GM19467 (cell line): ENCODE results near the gene ACRV1.

Source experiments
- ATAC-seq: cut with Tn5 transposase; IDR thresholded peaks from one replicate; pipeline ENCODE4 v1.9.1; 2021; ENCODE audit warnings: mild to moderate bottlenecking, moderate library complexity; ENCODE audit not compliant: unreplicated experiment

The ACRV1 gene

DNA sequence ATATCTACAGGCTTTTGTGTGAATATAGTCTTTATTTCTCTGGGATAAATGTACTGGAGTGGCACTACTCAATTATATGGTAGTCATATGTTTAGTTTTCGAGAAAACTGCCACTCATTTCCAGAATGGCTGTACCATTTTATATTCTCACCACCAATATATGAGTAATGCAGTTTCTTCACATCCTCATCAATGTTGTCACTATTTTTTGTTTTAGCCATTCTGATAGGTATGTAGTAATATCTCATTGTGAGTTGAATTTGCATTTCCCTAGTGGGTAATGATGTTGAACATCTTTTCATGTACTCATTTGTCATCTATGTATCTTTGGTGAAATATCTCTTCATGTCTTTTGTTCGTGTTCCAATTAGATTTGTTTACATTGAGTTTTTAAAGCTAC is 18.0 kb downstream of the ACRV1 start:
- ATAC-seq = no peak

DNA sequence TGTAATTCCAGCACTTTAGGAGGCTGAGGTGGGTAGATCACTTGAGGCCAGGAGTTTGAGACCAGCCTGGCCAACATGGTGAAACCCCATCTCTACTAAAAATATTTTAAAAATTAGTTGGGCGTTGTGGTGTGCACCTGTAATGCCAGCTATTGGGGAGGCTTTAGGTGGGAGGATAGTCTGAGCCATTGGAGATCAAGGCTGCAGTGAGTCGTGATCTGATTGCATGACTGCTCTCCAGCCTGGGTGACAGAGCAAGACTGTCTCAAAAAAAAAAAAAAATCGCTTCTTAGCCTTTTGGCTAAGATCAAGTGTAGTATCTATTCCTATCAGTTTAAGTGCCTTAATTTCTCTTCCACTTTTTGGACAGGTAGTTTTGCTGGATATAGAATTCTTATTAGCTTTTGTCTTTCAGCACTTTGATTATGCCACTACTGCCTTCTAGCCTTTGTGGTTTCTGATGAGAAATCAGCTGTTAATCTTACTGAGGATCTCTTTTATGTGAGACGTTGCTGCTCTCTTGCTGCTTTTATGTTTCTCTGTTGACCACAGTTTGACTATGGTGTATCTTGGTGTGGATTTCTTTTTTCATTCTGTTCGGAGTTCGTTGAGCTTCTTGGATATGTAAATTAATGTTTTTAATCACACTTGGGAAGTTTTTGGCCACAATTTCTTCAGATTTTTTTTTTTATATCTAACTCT is 31.0 kb downstream of the ACRV1 start:
- no peak for ATAC-seq

DNA sequence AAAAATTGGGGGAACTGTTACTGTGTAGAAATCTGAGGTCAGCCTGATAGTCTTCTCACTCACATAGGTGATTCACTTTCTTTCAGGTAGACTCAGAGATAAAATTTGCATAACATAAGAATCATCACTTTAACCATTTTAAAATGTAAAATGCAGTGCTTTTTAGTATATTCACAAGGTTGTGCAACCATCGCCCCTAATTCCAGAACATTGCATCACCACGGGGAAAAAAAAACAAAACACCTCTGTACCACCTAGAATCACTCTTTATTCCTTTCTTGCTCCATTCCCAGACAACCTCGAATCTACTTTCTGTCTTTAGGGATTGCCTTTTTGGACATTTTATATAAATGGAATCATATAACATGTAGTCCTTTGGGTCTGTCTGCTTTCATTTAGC is 34.8 kb downstream of the ACRV1 start:
- ATAC-seq = no peak

DNA sequence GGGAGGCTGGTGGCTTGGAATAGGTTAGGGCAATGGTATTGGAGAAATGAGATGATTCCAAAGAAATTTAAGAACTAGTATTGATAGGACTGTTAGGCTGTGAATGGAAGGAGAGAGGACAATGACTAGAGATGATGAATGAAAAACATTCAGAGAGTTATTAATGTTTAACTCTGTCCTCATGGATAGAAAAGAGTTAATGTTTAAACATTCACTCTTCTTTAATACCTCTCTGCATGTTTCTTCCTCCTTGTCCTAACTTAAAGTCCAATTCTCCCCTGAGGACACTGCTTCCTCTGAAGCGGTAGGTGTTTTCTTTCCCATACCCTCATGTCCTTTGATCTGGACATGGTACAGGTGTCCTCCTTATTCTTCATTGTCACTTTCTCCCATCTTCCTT is 42.3 kb downstream of the ACRV1 start:
- no peak for ATAC-seq

DNA sequence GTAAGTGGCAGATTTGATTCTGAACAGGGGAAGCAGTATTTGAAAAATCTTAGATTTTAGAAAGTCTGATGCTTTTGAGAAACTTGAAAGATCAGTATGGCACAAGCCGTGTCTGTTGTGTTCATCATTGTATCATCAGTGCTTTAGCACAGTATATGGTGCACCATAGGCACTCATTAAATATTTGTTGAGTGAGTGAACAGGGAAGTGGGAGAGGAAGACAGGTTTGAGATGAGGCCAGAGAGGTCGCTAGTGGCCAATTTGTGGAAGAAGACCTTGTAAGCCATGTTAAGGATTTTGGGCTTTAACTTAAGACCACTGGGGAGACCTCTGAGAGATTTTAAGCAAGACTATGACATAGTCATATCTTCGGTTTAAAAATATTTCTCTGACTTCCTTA is 42.8 kb downstream of the ACRV1 start:
- no peak for ATAC-seq

- no peak for ATAC-seq
Observed at GRCh38 chr11:125627236-125627910, 53.3 kb downstream of the ACRV1 start.

DNA sequence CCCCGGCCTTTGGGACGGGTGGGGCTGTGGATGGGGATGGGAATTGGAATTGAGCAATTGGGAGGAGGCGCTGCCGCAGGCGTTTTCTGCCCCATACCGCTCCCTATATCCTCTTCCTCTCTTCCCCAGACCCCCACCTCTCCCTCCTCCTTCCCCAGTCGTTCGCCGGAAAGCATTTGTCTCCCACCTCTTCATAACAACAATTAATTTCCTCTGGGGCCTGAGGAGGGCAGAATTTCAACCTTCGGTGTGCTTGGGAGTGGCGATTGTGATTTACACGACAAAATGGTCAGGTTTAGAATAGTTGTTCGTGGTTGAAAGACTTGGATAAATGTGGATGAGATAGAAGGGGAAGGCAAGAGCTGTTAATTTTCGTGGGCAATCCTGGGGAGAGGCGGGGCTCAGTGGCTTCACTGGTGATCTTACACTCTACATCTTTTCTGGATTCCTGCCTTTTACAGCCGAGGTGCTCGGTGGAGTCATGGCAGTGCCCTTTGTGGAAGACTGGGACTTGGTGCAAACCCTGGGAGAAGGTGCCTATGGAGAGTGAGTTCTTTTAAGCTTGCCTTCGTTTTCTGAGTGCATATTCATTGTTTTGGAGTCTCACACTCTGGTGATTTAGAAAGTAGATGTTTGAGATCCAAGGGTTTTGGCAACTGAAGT is 54.2 kb downstream of the ACRV1 start:
- ATAC-seq = peak; percentile 35

- peak; percentile 83 for ATAC-seq
Observed at GRCh38 chr11:125625630-125626287, 54.9 kb downstream of the ACRV1 start.

DNA sequence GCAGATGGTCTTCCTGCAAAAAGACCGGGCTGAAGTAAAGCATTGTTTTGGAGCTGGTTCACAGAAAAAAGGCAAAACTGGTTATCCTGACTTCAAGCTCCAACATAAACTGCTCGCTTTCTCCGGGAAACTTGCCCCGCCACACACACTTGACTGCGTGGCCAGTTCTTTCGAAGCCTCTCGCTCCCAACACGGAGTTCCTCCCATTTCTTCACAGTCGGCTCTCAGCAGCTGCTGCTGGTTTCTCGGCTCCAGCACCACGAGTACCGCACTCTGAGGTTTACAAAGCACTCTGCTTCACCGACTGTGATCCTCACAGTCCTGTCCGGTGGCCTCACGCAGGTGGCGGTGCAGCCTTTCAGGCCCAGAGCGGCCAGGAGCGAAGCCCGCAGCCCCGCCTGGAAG is 55.4 kb downstream of the ACRV1 start:
- ATAC-seq = no peak

DNA sequence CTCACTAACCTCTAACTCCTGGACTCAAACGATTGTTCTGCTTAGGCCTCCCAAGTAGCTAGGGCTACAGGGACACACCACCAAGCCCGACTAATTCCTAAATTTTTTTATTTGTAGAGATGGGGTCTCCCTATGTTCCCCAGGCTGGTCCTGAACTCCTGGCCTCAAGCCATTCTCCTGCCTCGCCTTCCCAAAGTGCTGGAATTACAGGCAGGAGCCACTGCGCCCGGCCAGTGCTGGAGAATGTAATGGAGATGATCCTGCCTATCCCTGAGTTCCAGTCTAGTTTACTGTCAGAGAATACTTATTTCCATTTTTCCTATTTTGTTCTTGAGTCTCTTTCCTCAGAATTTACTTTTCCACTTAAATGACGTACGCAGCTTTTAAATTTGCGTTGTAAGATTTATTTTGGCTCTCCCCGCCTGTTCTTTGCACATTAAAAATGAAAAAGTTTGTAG is 55.9 kb downstream of the ACRV1 start, which contains the start of gene CHEK1:
TSS of gene CHEK1 (plus strand) at position 408 of the 458 bp plus-strand sequence. CDS start 1,606 bp downstream, outside the sequence.
- ATAC-seq = no peak

DNA sequence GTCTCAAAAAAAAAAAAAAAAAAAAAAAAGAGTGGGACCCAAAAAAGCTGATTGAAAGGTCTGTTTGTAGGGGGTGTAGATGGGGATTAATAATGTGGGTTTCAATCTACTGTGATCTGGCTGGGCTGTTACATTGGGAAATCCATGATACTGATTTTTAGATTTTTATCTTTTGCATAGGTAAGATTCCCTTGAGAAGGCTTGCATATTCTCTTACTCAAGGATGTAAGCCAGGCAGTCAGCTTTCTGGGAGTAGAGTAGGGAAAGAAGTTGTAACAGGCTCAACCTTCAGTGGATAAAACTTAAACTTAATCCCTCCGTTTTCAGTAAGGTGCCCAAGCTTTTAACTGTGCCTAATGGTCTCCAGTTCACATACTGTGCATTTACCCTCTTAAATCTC is 57.6 kb downstream of the ACRV1 start:
- ATAC-seq = no peak

DNA sequence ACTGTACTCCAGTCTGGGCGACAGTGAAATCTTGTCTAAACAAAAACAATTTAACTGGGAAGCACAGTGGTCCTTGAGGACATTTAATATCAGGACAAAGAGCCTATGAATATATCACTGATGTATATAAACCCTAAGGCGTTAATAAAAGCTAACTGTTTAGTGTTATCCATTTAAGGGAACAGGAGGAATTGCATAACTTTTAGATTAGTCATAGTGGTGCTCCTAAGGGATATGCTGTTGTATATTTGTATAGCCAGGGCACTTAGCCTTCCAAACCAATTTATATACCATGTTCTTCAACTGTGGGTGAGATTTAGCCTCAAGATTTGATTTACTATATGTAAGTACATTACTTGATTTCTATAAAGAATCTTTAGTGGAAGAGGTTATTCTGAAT is 58.7 kb downstream of the ACRV1 start:
- no peak for ATAC-seq
